Activated B cell treated with CpG ODN at 0.5 μM for 24 hours (primary cell): ENCODE results near the gene GALNTL6. TPM values are rescaled to one million over a fixed set of nuclear protein-coding genes. Genes with fewer than 3 reads are reported as not detected.

Experiments used
- ATAC-seq: fragments of 200-7000 bp; cut with Tn5 transposase; one replicate; pipeline ENCODE4 v1.10.0; 2021; ENCODE audit warnings: low read depth, mild to moderate bottlenecking, moderate library complexity
- CTCF ChIA-PET: fragments of 350-600 bp; sonication (Branson Sonifier 250); formaldehyde crosslinking; loops from one replicate; lab custom pipeline; 2021; ENCODE audit warnings: antibody characterized with exemption; lab: Charles Lee
- POLR2A ChIA-PET: fragments of 350-600 bp; sonication (Branson Sonifier 250); formaldehyde crosslinking; loops from one replicate; lab custom pipeline; 2021; ENCODE audit warnings: antibody characterized with exemption; lab: Charles Lee
- DNase-seq: peaks from one replicate; pipeline ENCODE4 v3.0.0; 2022
- H3K27ac Mint-ChIP-seq: one replicate; pipeline ENCODE4 v1.8.0; 2020; ENCODE audit warnings: mixed read lengths
- H3K27me3 Mint-ChIP-seq: one replicate; pipeline ENCODE4 v1.8.0; 2021; ENCODE audit warnings: mixed read lengths
- H3K36me3 Mint-ChIP-seq: one replicate; pipeline ENCODE4 v1.8.0; 2021; ENCODE audit warnings: low read depth, mixed read lengths
- H3K4me1 Mint-ChIP-seq: one replicate; pipeline ENCODE4 v1.8.0; 2021; ENCODE audit warnings: mixed read lengths
- H3K4me3 Mint-ChIP-seq: one replicate; pipeline ENCODE4 v1.8.0; 2020; ENCODE audit warnings: mild to moderate bottlenecking, mixed read lengths
- H3K9me3 Mint-ChIP-seq: one replicate; pipeline ENCODE4 v1.8.0; 2020; ENCODE audit warnings: mixed read lengths
- CTCF ChIP-seq: fragments of 200-600 bp; IDR thresholded peaks from one replicate; pipeline ENCODE4 v1.8.0; 2022; ENCODE audit warnings: antibody characterized with exemption, mild to moderate bottlenecking
- intact Hi-C: fragments of 100-400 bp; cut with micrococcal nuclease; formaldehyde crosslinking; loops from one replicate; pipeline ENCODE4 v1.15.1; 2024
- total RNA-seq: library from RNA; stranded (reverse); gene quantifications from 2 replicates; pipeline ENCODE4 v1.2.3, GENCODE V29; 2022

GALNTL6 gene
- total RNA-seq, 1 donor from 2014 or later: 0.20 TPM

- H3K27ac Mint-ChIP-seq: no peak overlapping the region
- no peaks in the 10 kb centered on the region for H3K36me3 Mint-ChIP-seq
- H3K9me3 Mint-ChIP-seq: peaks cover 3% of the 10 kb centered on the region
- intact Hi-C loops: no loop called here
- POLR2A ChIA-PET: no interaction called here
- CTCF ChIA-PET: no interaction called here
- no peak overlapping the region for H3K4me3 Mint-ChIP-seq
- no peak for ATAC-seq
- no peaks in the 10 kb centered on the region for H3K4me1 Mint-ChIP-seq
- DNase-seq: no peak
- no peak for TF ChIP-seq CTCF
- no peaks in the 10 kb centered on the region for H3K27me3 Mint-ChIP-seq
Observed at GRCh38 chr4:172919269-172919668, 1106.1 kb downstream of the GALNTL6 start.

- ChIA-PET CTCF (no interaction called here), POLR2A (no interaction called here)
- H3K9me3 Mint-ChIP-seq: peaks cover 3% of the 10 kb centered on the region
- no peak overlapping the region for H3K27ac Mint-ChIP-seq
- no peaks in the 10 kb centered on the region for H3K27me3 Mint-ChIP-seq
- ATAC-seq (no peak), DNase-seq (no peak)
- no peak overlapping the region for H3K4me3 Mint-ChIP-seq
- no peaks in the 10 kb centered on the region for H3K36me3 Mint-ChIP-seq
- H3K4me1 Mint-ChIP-seq: no peaks in the 10 kb centered on the region
- intact Hi-C loops: no loop called here
- TF ChIP-seq CTCF: no peak
Observed at GRCh38 chr4:172927096-172927814, 1114.1 kb downstream of the GALNTL6 start.

- no peak for DNase-seq
- no peaks in the 10 kb centered on the region for H3K36me3 Mint-ChIP-seq
- H3K27me3 Mint-ChIP-seq: no peaks in the 10 kb centered on the region
- peaks cover 3% of the 10 kb centered on the region for H3K9me3 Mint-ChIP-seq
- intact Hi-C loops: no loop called here
- POLR2A ChIA-PET: no interaction called here
- TF ChIP-seq CTCF: no peak
- ATAC-seq: no peak
- H3K27ac Mint-ChIP-seq: no peak overlapping the region
- H3K4me3 Mint-ChIP-seq: no peak overlapping the region
- CTCF ChIA-PET: no interaction called here
- H3K4me1 Mint-ChIP-seq: no peaks in the 10 kb centered on the region
Observed at GRCh38 chr4:172928347-172928746, 1115.1 kb downstream of the GALNTL6 start.

GRCh38 chr4:172938072-172938829 lies 1125.0 kb downstream of the GALNTL6 start:
- no peaks in the 10 kb centered on the region for H3K36me3 Mint-ChIP-seq
- no peaks in the 10 kb centered on the region for H3K4me1 Mint-ChIP-seq
- POLR2A ChIA-PET: no interaction called here
- H3K27me3 Mint-ChIP-seq: no peaks in the 10 kb centered on the region
- DNase-seq: no peak
- CTCF ChIA-PET: no interaction called here
- no peak for ATAC-seq
- no peak for TF ChIP-seq CTCF
- H3K4me3 Mint-ChIP-seq: no peak overlapping the region
- intact Hi-C loops: no loop called here
- no peak overlapping the region for H3K27ac Mint-ChIP-seq
- no peaks in the 10 kb centered on the region for H3K9me3 Mint-ChIP-seq

GRCh38 chr4:172938870-172939269 lies 1125.7 kb downstream of the GALNTL6 start:
- no peak overlapping the region for H3K27ac Mint-ChIP-seq
- ChIA-PET POLR2A (no interaction called here), CTCF (interaction anchor here (0.5 kb wide), 1 partner anchor 34 kb away, joined by 3 read pairs; no protein-coding TSS in a partner anchor)
- H3K9me3 Mint-ChIP-seq: no peaks in the 10 kb centered on the region
- H3K4me3 Mint-ChIP-seq: no peak overlapping the region
- no peaks in the 10 kb centered on the region for H3K36me3 Mint-ChIP-seq
- no peaks in the 10 kb centered on the region for H3K27me3 Mint-ChIP-seq
- TF ChIP-seq CTCF: no peak
- ATAC-seq (no peak), DNase-seq (no peak)
- intact Hi-C loops: no loop called here
- H3K4me1 Mint-ChIP-seq: no peaks in the 10 kb centered on the region
